ENCODE measurements around the gene PTPRK.

DNA sequence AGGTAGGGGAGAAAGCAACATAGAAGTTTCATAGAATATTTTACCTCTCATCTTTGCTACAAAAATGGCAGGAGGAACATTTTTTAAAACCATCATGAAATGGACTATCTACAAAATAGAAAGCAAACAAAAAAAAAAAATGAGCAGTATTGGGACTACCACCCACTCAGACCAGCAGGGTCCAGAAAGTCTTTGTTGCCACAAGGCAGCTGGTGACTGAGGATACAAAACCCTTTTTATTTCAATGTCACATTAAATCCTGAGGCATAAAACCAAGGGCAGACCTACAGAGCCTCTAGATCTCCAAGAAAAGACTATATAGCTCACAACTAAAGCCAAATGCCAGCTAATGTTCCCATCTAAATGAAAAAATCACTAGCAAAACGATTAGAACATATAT is 282.2 kb downstream of the PTPRK start:
- TF ChIP-seq, protein P1, sequence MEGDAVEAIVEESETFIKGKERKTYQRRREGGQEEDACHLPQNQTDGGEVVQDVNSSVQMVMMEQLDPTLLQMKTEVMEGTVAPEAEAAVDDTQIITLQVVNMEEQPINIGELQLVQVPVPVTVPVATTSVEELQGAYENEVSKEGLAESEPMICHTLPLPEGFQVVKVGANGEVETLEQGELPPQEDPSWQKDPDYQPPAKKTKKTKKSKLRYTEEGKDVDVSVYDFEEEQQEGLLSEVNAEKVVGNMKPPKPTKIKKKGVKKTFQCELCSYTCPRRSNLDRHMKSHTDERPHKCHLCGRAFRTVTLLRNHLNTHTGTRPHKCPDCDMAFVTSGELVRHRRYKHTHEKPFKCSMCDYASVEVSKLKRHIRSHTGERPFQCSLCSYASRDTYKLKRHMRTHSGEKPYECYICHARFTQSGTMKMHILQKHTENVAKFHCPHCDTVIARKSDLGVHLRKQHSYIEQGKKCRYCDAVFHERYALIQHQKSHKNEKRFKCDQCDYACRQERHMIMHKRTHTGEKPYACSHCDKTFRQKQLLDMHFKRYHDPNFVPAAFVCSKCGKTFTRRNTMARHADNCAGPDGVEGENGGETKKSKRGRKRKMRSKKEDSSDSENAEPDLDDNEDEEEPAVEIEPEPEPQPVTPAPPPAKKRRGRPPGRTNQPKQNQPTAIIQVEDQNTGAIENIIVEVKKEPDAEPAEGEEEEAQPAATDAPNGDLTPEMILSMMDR (IDR thresholded peaks at IDR 0.05 in 4 of 5, conservative IDR thresholded peaks at IDR 0.05 in 1 of 5): no peak
- no peak for TF ChIP-seq POLR2A (IDR thresholded peaks at IDR 0.05)
